22Rv1 (cell line): ENCODE results near the gene ROPN1B.
"Not testable (repeated sequence)": the region's sequence is repeated elsewhere in the genome, so short reads cannot be mapped to it uniquely, and the experiment has no call there.

ENCODE experiments used
- H3K27ac ChIP-seq: fragments of 450-650 bp; 2 replicates; pipeline ENCODE4 v1.5.1; 2017
- CTCF ChIP-seq: fragments of 450-650 bp; IDR thresholded peaks from 2 replicates; pipeline ENCODE4 v1.5.1; 2017; ENCODE audit warnings: mild to moderate bottlenecking
- ZFX ChIP-seq: fragments of 450-650 bp; IDR thresholded peaks from 2 replicates; pipeline ENCODE4 v1.6.1; 2017; ENCODE audit warnings: antibody characterized with exemption, borderline replicate concordance

Gene ROPN1B

GRCh38 chr3:125990253-125990970 lies 21.4 kb downstream of the ROPN1B start:
- H3K27ac ChIP-seq = peak overlapping the region; percentile 71
- no peak for TF ChIP-seq ZFX
- TF ChIP-seq CTCF = no peak

- not testable (repeated sequence) for H3K27ac ChIP-seq
Observed at GRCh38 chr3:125996751-125997150, 27.8 kb downstream of the ROPN1B start.

DNA sequence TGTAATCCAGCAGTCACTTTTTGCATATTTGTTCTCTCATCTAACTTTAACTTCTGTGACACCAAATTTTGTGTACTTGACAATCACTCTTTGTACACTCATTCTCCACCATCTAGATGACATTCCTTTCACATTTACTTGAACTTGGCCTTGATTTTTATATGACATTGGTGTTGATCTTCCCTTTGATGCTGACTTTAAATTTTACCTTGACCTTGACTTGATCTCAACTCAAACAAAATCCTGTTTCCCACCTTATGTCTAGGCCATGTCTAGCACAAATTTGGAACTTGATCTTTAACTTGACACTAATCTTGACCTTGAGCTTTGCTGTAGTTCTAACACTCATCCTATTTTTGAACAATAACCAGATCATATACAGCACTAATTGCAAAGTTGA lies 33.2 kb downstream of the ROPN1B start:
- H3K27ac ChIP-seq = no peak overlapping the region
- TF ChIP-seq CTCF (no peak), ZFX (no peak)

- TF ChIP-seq ZFX = no peak
- no peak for TF ChIP-seq CTCF
Observed at GRCh38 chr3:126003447-126004190, 34.6 kb downstream of the ROPN1B start.

DNA sequence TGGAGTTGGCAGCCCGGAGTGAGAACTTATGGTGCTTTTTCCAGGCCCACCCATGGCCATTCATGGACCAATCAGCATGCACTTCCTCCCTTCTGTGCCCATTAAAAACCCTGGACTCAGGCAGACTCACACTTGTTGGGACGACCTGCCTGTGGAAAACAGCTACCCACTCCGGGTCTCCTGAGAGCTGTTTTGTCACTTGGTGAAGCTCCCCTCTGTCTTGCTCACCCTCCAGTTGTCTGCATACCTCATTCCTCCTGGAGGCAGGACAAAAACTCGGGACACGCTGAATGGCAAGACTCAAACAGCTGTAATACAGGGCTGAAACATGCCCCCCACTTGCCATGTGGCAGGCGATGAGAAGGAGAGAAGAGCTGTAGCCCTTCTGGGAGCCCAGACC lies 35.2 kb downstream of the ROPN1B start:
- no peak for TF ChIP-seq CTCF
- TF ChIP-seq ZFX = no peak
- no peak overlapping the region for H3K27ac ChIP-seq

More at GRCh38 chr3:126003447-126004190, 34.6 kb downstream of the ROPN1B start:
- H3K27ac ChIP-seq = no peak overlapping the region

GRCh38 chr3:126004692-126005091 lies 35.7 kb downstream of the ROPN1B start:
- no peak overlapping the region for H3K27ac ChIP-seq
- TF ChIP-seq ZFX (no peak), CTCF (no peak)

- TF ChIP-seq CTCF = no peak
- TF ChIP-seq ZFX = no peak
- H3K27ac ChIP-seq = no peak overlapping the region
Observed at GRCh38 chr3:126005951-126006350, 37.0 kb downstream of the ROPN1B start.

- TF ChIP-seq CTCF = no peak
- no peak for TF ChIP-seq ZFX
- H3K27ac ChIP-seq = no peak overlapping the region
Observed at GRCh38 chr3:126008219-126008618, 39.2 kb downstream of the ROPN1B start.
